Measurements from ENCODE around the gene ROR1.

- TF ChIP-seq JUNB (CRISPR knock-in tag; IDR thresholded peaks at IDR 0.05; ENCODE audit: borderline replicate concordance) (no peak), POLR2AphosphoS5 (IDR thresholded peaks at IDR 0.05; ENCODE audit: low read depth, low read length) (no peak), ZFP36L1 (CRISPR knock-in tag; IDR thresholded peaks at IDR 0.05) (no peak), CEBPZ (IDR thresholded peaks at IDR 0.05; ENCODE audit: low read length) (no peak), ZNF879 (CRISPR knock-in tag; IDR thresholded peaks at IDR 0.05) (no peak), MAFK (conservative IDR thresholded peaks at IDR 0.05 in 1 of 2, IDR thresholded peaks at IDR 0.05 in 1 of 2; ENCODE audit: low read length in 2 of 2) (no peak), POLR2A (IDR thresholded peaks at IDR 0.05; ENCODE audit: insufficient read depth in 1 of 2, low read depth in 2 of 2, low read length in 2 of 2) (no peak), DZIP1 (CRISPR knock-in tag; IDR thresholded peaks at IDR 0.05) (no peak), TOPORS (CRISPR knock-in tag; IDR thresholded peaks at IDR 0.05) (no peak)
Observed at GRCh38 chr1:64107118-64107519, 333.3 kb downstream of the ROR1 start.

Data from HepG2 (cell line).